Ascending aorta (tissue), 2 donors: ENCODE data around the gene CNOT4. TPM values are rescaled to one million over a fixed set of nuclear protein-coding genes. Genes with fewer than 3 reads are reported as not detected.

Source experiments
- DNase-seq, 2 donors: peaks; one replicate each; pipeline ENCODE4 v3.0.0-alpha.2; 2019; ENCODE audit warnings: low spot score in 2 of 2
- H3K27ac ChIP-seq, 2 donors: fragments of 200-600 bp; sonication (generic); one replicate each; pipeline ENCODE4 v1.5.1; 2016 to 2017; ENCODE audit warnings: mild to moderate bottlenecking in 1 of 2
- H3K27me3 ChIP-seq: fragments of 200-600 bp; sonication (generic); one replicate; pipeline ENCODE4 v1.5.1; 2017
- H3K36me3 ChIP-seq, 2 donors: fragments of 200-600 bp; sonication (generic); one replicate each; pipeline ENCODE4 v1.5.1; 2016
- H3K4me1 ChIP-seq, 2 donors: fragments of 200-600 bp; sonication (generic); one replicate each; pipeline ENCODE4 v1.5.1; 2016 to 2017; ENCODE audit warnings: mild to moderate bottlenecking in 1 of 2
- H3K4me3 ChIP-seq, 2 donors: fragments of 200-600 bp; sonication (generic); one replicate each; pipeline ENCODE4 v1.5.1; 2016 to 2017; ENCODE audit warnings: mild to moderate bottlenecking in 1 of 2
- H3K9me3 ChIP-seq, 2 donors: fragments of 200-600 bp; sonication (generic); one replicate each; pipeline ENCODE4 v1.5.1; 2016
- CTCF ChIP-seq, 3 experiments: fragments of 200-600 bp in 2 of 3; fragments of 450-650 bp in 1 of 3; sonication (generic) in 2 of 3; IDR thresholded peaks; one replicate each; pipeline ENCODE4 v1.5.1; 2016 to 2019; ENCODE audit warnings: antibody characterized with exemption in 3 of 3, mild to moderate bottlenecking in 1 of 3, moderate library complexity in 1 of 3
- intact Hi-C: fragments of 100-400 bp; cut with DNase I; formaldehyde crosslinking; loops from one replicate; pipeline ENCODE4 v1.15.1; 2023
- total RNA-seq: library from RNA; depleted of rRNA; stranded (reverse); fragments of >200 nt; gene quantifications from one replicate; pipeline ENCODE4 v1.1.0, GENCODE V29; 2016

The CNOT4 gene
- total RNA-seq, 1 donor from 2014 or later: 14.8 TPM

GRCh38 chr7:135341049-135341448 lies 168.9 kb downstream of the CNOT4 start:
- intact Hi-C loops: no loop called here
- Histone ChIP-seq H3K36me3 (no peaks in the 10 kb centered on the region), H3K4me3 (no peak overlapping the region), H3K4me1 (no peaks in the 10 kb centered on the region), H3K27ac (no peak overlapping the region), H3K27me3 (no peaks in the 10 kb centered on the region), H3K9me3 (no peaks in the 10 kb centered on the region)
- DNase-seq: no peak
- no peak for TF ChIP-seq CTCF (IDR thresholded peaks at IDR 0.05)

- intact Hi-C loops: no loop called here
- H3K27me3 ChIP-seq: no peaks in the 10 kb centered on the region
- no peaks in the 10 kb centered on the region for H3K4me1 ChIP-seq
- no peaks in the 10 kb centered on the region for H3K36me3 ChIP-seq
- TF ChIP-seq CTCF (IDR thresholded peaks at IDR 0.05): no peak
- DNase-seq: no peak
- H3K4me3 ChIP-seq: no peak overlapping the region
- H3K27ac ChIP-seq: no peak overlapping the region
- H3K9me3 ChIP-seq: no peaks in the 10 kb centered on the region
These were observed 171.8 kb downstream of the CNOT4 start for GRCh38 chr7:135337977-135338550.

GRCh38 chr7:135337506-135337905 lies 172.4 kb downstream of the CNOT4 start:
- no peak overlapping the region for H3K27ac ChIP-seq
- no peaks in the 10 kb centered on the region for H3K36me3 ChIP-seq
- no peaks in the 10 kb centered on the region for H3K27me3 ChIP-seq
- no peaks in the 10 kb centered on the region for H3K4me1 ChIP-seq
- no peak overlapping the region for H3K4me3 ChIP-seq
- no peak for TF ChIP-seq CTCF (IDR thresholded peaks at IDR 0.05)
- DNase-seq: no peak
- H3K9me3 ChIP-seq: no peaks in the 10 kb centered on the region
- intact Hi-C loops: no loop called here

GRCh38 chr7:135335628-135336139 lies 174.2 kb downstream of the CNOT4 start:
- no peaks in the 10 kb centered on the region for H3K4me1 ChIP-seq
- intact Hi-C loops: no loop called here
- TF ChIP-seq CTCF (IDR thresholded peaks at IDR 0.05): no peak
- H3K9me3 ChIP-seq: no peaks in the 10 kb centered on the region
- H3K36me3 ChIP-seq: no peaks in the 10 kb centered on the region
- H3K4me3 ChIP-seq: no peak overlapping the region
- H3K27ac ChIP-seq: no peak overlapping the region
- no peak for DNase-seq
- H3K27me3 ChIP-seq: no peaks in the 10 kb centered on the region

GRCh38 chr7:135334830-135335543 lies 174.9 kb downstream of the CNOT4 start:
- Histone ChIP-seq H3K27me3 (no peaks in the 10 kb centered on the region), H3K4me1 (no peaks in the 10 kb centered on the region), H3K9me3 (no peaks in the 10 kb centered on the region), H3K4me3 (no peak overlapping the region), H3K36me3 (no peaks in the 10 kb centered on the region), H3K27ac (no peak overlapping the region)
- intact Hi-C loops: no loop called here
- no peak for DNase-seq
- TF ChIP-seq CTCF (IDR thresholded peaks at IDR 0.05): no peak
